ENCODE data around the gene CD101. TPM values are rescaled to one million over a fixed set of nuclear protein-coding genes. Genes with fewer than 3 reads are reported as not detected.

Gene CD101
- total and polyA plus RNA-seq, 2 of the 8 experiments (the other 6 are each of a cell fraction or from before 2014, with no cell fraction given) = 1.1 to 1.2 TPM

- H4K20me1 ChIP-seq (replicated peaks in 1 of 2; ENCODE audit: control insufficient read depth in 1 of 2, insufficient read depth in 2 of 2, low read length in 2 of 2) = peaks cover 3 to 4% of the 10 kb centered on the region in 2 experiments
- no peak overlapping the region for H3K4ac ChIP-seq (replicated peaks; ENCODE audit: insufficient read length, low read depth, low read length)
- H3K9ac ChIP-seq (replicated peaks in 1 of 4; ENCODE audit: extremely low read depth in 1 of 4, low read depth in 3 of 4, low read length in 3 of 4) = no peak overlapping the region
- H3K23ac ChIP-seq (ENCODE audit: insufficient read length) = no peak overlapping the region
- no peak overlapping the region for H3K4me2 ChIP-seq (ENCODE audit: insufficient read depth in 1 of 2, low read depth in 2 of 2, low read length in 2 of 2)
- H3K4me1 ChIP-seq (replicated peaks in 1 of 4; ENCODE audit: control insufficient read depth in 3 of 4, insufficient read depth in 4 of 4, low read length in 3 of 4) = no peaks in the 10 kb centered on the region
- H3K23me2 ChIP-seq (ENCODE audit: low read depth, low read length) = no peaks in the 10 kb centered on the region
- no peak overlapping the region for H3K4me3 ChIP-seq (ENCODE audit: extremely low read depth in 1 of 4, insufficient read depth in 2 of 4, low read depth in 3 of 4, low read length in 4 of 4)
- H3K9me3 ChIP-seq (ENCODE audit: insufficient read depth in 2 of 2, low read depth in 1 of 2, low read length in 1 of 2) = no peaks in the 10 kb centered on the region
- FAIRE-seq = no peak
- H3K79me1 ChIP-seq (ENCODE audit: low read depth, low read length) = no peaks in the 10 kb centered on the region
- no peak overlapping the region for H2AK5ac ChIP-seq (ENCODE audit: low read depth, low read length)
- H2BK120ac ChIP-seq (replicated peaks; ENCODE audit: low read depth, low read length) = no peak overlapping the region
- WGBS, 2 experiments (ENCODE audit: extremely low coverage in 1 of 2, insufficient coverage in 1 of 2, insufficient read length in 1 of 2, insufficient replicate concordance in 2 of 2, low coverage in 1 of 2, low lambda C conversion rate in 2 of 2, missing lambda C conversion rate in 1 of 2) = 76% methylated on average over 3 of the region's 3 CpGs; no CpG with 5 or more reads in 1 of the 2 experiments
- DNase-seq (ENCODE audit: low read depth in 1 of 2, low spot score in 2 of 2) = no peak
- H4K91ac ChIP-seq (replicated peaks; ENCODE audit: insufficient read length, low read length) = no peak overlapping the region
- ChIA-PET CTCF (ENCODE audit: partially characterized antibody) (interaction anchor here (0.8 to 1.4 kb wide), 5 partner anchors 9 to 209 kb away, joined by 3 to 7 read pairs (median 3); no protein-coding TSS in a partner anchor), POLR2A (ENCODE audit: partially characterized antibody) (no interaction called here)
- H3K27me3 ChIP-seq (replicated peaks in 1 of 4; ENCODE audit: control insufficient read depth in 3 of 4, extremely low read depth in 1 of 4, insufficient read depth in 3 of 4, low read length in 3 of 4) = no peaks in the 10 kb centered on the region
- no peak overlapping the region for H3K14ac ChIP-seq (ENCODE audit: insufficient read length)
- no peak overlapping the region for H4K5ac ChIP-seq (ENCODE audit: insufficient read length, low read depth, low read length)
- H4K8ac ChIP-seq (ENCODE audit: extremely low read depth, insufficient read depth, low read length) = no peak overlapping the region
- H2BK15ac ChIP-seq (ENCODE audit: low read length) = no peak overlapping the region
- no peak overlapping the region for H2AFZ ChIP-seq (ENCODE audit: low read length)
- no peak overlapping the region for H3K27ac ChIP-seq (ENCODE audit: low read depth, low read length)
- no peak overlapping the region for H2BK20ac ChIP-seq (ENCODE audit: low read length)
- no peak overlapping the region for H2BK12ac ChIP-seq (ENCODE audit: low read depth, low read length)
- H3K56ac ChIP-seq (replicated peaks; ENCODE audit: insufficient read length, low read depth, low read length) = no peak overlapping the region
- TF ChIP-seq SP1 (IDR thresholded peaks at IDR 0.05; ENCODE audit: low read depth, low read length) (no peak), TCF12 (IDR thresholded peaks at IDR 0.05; ENCODE audit: low read depth, low read length) (no peak), JUN (IDR thresholded peaks at IDR 0.05; ENCODE audit: low read depth, low read length) (no peak), NRF1 (IDR thresholded peaks at IDR 0.05; ENCODE audit: low read depth, low read length) (no peak), RAD21 (IDR thresholded peaks at IDR 0.05 in 1 of 2, conservative IDR thresholded peaks at IDR 0.05 in 1 of 2; ENCODE audit: low read depth in 2 of 2, low read length in 2 of 2) (no peak), EZH2 (IDR thresholded peaks at IDR 0.05; ENCODE audit: low read depth, low read length, severe bottlenecking) (no peak), HDAC6 (IDR thresholded peaks at IDR 0.05; ENCODE audit: low read depth, low read length) (no peak), EP300 (IDR thresholded peaks at IDR 0.05; ENCODE audit: borderline replicate concordance in 1 of 2, low read depth in 2 of 2, low read length in 2 of 2) (no peak), RXRA (IDR thresholded peaks at IDR 0.05; ENCODE audit: insufficient read depth, low read depth, low read length) (no peak)
- TF ChIP-seq, protein P1, sequence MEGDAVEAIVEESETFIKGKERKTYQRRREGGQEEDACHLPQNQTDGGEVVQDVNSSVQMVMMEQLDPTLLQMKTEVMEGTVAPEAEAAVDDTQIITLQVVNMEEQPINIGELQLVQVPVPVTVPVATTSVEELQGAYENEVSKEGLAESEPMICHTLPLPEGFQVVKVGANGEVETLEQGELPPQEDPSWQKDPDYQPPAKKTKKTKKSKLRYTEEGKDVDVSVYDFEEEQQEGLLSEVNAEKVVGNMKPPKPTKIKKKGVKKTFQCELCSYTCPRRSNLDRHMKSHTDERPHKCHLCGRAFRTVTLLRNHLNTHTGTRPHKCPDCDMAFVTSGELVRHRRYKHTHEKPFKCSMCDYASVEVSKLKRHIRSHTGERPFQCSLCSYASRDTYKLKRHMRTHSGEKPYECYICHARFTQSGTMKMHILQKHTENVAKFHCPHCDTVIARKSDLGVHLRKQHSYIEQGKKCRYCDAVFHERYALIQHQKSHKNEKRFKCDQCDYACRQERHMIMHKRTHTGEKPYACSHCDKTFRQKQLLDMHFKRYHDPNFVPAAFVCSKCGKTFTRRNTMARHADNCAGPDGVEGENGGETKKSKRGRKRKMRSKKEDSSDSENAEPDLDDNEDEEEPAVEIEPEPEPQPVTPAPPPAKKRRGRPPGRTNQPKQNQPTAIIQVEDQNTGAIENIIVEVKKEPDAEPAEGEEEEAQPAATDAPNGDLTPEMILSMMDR (IDR thresholded peaks at IDR 0.05; ENCODE audit: control extremely low read depth in 1 of 3, insufficient read depth in 1 of 3, low read depth in 1 of 3, low read length in 3 of 3) = no peak
- H2BK5ac ChIP-seq (ENCODE audit: low read depth, low read length) = no peak overlapping the region
- H3K79me2 ChIP-seq (ENCODE audit: control insufficient read depth in 1 of 2, insufficient read depth in 2 of 2, low read length in 2 of 2) = no peaks in the 10 kb centered on the region
- H3K36me3 ChIP-seq (ENCODE audit: control insufficient read depth in 2 of 4, insufficient read depth in 4 of 4, low read length in 3 of 4) = peaks cover 37 to 82% (median 72%) of the 10 kb centered on the region in 4 experiments
- H3K18ac ChIP-seq (ENCODE audit: extremely low read depth, low read length) = no peak overlapping the region
These were observed 75.7 kb downstream of the CD101 start for GRCh38 chr1:117077267-117077666.
